HG03045 (cell line): ENCODE data around the gene LRRC15.
A peak's percentile ranks its signal among the peaks of the same experiment; 100 is the strongest.

Experiments used
- ATAC-seq: cut with Tn5 transposase; IDR thresholded peaks from one replicate; pipeline ENCODE4 v1.9.1; 2021; ENCODE audit warnings: mild to moderate bottlenecking, moderate library complexity; ENCODE audit not compliant: unreplicated experiment

LRRC15 gene

DNA sequence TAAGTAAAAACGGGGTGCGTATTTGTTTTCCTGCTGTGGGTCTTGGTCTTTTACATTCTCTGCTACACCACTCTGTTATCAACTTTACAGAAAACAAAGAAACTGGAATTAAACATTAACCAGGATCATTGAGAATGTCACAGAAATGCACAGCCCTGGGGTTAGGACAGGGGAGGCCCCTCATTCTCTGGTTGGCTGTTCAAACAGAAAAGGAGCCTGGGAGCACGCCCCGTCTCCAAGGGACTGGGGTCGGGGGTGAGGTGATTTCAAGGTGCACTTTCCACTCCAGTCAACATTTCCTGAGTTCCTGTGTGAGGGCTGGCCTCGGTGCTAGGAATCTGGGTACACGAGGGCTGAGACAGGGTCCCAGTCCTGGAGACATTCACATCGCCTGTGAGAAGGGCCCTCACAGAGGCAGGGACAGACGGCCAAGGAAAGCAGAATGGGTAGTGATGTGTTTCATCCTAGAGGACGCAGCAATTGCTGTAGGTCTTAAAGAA is 48.7 kb downstream of the LRRC15 start:
- no peak for ATAC-seq

DNA sequence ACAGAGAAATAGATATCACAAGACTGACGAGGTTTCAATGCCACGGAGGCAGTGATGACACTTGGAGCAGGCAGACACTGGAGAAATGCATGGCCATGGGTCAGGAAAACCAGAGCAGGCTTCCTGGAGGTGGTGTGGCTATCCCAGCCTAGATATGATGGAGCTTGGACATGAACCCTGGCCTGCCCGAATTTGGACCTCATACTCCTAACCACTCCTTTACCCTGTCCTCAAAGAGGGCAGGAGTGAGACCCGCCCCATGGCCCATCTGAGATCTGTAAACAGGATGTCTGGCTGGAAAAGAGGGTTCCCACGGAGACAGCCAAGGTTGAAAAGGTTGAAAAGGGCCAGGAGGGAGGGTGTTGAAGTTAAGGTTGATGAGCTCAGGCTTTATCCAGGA is 49.4 kb downstream of the LRRC15 start:
- no peak for ATAC-seq

DNA sequence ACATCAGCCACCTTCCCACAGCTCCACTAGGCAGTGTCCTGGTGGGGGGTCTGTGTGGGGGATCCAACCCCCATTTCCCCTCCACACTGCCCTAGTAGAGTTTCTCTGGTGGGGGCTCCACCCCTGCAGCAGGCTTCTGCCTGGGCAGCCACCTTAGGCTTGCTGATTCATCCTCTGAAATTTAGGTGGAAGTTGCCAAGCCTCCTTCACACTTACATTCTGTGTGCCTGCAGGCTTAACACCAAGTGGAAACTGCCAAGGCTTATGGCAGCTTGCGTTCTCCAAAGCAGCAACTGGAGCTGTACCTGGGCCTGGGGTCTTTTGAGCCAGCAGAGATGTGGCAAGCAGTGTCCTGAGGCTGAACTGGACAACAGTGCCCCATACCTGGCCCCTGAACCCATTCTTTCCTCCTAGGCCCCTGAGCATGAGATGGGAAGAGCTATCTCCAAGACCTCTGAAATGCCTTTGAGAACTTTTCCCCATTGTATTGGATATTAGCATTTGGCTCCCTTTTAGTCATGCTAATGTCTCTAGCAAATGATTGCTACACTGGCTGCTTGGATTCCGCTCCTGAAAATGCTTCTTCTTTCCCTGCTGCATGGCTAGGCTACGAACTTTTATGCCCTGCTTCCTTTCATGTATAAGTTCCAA is 50.9 kb downstream of the LRRC15 start:
- no peak for ATAC-seq

DNA sequence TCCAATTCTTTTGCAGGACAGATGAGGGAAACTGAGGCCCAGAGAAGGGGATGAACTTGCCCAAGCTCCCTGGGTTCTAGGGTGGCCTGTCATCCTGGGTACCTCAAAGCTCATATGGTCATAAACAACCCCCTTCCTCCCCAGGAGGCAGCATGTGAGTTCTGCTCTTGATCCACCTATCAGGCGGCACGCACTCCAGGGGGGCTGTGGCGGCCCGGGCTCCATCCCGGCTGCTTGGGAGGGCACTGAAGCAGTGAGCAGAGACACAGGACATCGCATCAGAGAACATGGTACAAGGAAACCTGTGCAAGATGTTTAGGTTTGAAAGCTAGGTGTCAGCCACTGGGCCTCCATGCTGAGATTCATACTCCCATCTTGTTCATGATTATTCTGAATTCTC is 52.6 kb downstream of the LRRC15 start:
- ATAC-seq = no peak

- ATAC-seq = peak; percentile 14
Observed at GRCh38 chr3:194315965-194316361, 53.6 kb downstream of the LRRC15 start.

DNA sequence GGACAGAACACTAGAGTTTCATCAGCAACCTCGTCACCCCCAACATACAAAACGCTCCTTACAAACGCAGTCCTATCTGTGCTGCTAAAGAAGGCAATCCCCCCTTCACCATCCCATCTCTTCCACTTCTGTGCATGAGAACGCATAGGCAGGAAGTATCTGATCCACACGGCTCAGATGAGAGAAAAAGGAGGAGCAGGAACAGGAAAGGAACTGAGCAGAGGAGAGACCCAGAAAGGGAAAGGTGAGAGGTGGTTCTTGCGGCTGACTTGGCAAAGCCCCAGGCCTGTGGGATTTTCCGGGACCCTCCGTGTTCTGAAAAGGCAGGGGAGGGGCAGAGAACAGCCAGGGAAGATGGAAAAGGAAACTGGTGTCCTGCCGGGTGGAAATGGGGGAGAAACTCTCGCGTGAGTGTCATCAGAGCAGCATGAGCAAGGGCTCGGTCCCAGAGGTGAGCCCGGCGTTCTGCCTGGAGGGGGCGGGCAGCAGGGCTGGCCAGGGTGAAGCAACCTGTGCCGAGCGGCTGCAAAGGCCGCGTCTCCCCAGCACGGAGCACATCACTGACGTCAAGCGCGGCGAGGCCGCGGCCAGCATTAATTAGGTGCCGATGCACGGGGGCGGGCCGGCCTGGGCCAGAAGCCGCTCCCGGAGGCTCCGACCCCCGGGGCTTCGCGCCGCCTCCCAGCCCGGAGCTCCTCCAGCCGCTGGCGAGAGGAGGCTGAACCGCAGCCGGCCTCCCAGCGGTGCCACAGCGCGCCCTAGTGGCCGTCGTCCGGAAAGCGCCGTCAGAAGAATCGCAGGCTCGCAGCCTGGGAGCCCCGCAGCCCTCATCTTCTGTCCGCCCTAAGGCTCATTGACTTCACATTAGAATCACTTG is 54.2 kb downstream of the LRRC15 start:
- peak; percentile 81 for ATAC-seq

DNA sequence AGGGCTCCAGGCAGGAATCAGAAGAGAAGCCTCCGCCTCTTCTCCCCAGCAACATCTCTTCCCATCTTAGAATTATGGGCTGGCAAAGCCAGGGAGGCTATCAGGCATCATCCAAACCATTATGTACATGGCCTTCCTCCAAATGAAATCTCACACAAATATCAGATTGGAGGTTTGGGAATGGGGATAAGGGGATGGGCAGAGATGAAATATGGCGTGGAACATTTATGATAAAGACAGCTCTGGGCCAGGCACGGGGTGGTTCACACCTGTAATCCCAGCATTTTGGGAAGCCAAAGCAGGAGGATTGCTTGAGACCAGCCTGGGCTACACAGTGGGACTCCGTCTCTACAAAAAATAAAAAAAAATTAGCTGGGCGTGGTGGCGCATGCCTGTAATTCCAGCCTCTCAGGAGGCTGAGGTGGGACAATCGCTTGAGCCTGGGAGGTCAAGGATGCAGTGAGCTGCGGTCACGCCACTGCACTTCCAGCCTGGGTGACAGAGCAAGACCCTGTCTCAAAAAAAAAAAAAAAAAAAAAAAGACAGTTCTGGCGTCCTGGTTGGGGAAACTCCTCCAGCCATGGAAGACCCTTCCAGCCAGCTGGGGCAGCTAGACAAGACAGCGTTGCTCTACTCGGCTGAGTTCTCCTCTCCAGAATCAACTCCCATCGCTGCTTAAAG is 55.0 kb downstream of the LRRC15 start:
- no peak for ATAC-seq

DNA sequence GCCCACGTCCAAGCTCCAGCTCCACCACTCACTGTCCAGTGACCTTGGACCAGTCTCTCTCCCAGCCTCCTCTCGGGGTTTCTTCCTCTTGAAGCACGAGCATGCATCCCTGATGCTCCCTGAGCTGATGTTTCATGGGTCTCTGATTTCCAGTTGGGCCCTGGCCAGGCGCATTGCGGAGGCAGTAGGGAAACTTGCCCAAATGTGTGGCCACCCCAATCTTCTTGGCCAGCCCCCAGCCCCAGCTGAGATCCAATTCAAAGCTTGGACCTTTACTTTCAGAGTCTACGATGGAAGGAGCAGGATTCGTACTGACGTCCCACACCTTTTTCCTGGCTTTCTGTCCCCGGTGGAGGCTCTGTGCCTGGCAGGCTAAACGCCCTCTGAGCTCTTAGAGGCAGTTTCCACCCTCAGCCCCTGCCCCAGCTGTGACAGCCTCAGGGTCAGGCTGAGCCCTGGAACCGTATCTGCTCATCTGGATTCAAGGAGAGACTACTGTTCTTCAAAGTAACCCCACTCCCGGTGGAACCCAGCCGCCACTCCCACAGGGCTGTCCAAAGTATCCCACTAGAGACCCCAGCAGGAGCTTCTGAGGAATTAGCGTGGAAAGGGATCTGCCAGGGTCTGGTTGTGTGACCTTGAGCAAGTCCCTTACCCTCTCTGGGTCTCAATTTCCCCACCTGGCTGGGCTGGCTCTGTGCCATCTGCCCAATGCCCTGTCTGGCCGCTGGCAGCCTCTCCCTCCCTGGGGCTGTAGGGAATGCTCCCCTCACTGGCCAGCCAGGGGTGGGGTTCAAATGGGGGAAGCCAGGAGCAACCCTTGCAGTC is 55.8 kb downstream of the LRRC15 start:
- ATAC-seq = no peak

DNA sequence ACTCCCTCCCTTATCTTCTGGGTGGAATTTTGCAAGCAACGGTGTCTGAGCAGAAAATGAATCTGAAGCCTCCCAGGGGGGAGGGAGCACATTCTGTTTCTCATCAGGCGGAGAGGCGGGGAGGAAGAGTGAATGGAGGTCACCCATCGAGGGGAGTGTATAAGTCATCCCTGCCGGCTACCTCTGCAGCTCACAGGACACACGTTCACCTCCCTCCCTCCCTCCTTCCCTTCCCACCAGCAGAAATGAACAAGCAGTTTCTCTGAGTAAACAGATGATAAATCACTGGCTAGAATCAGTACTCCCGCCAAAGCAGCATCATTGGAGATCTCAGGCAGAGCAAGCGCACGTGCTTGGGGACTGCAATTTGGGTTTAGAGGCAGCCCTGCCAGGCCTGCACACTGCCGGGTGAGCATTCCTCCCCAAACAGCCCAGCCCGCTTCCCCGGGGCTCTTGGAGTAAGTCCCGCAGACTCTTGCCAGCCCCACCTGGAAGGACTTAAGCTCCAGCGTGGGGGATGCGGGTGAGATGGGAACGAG is 56.7 kb downstream of the LRRC15 start:
- no peak for ATAC-seq

DNA sequence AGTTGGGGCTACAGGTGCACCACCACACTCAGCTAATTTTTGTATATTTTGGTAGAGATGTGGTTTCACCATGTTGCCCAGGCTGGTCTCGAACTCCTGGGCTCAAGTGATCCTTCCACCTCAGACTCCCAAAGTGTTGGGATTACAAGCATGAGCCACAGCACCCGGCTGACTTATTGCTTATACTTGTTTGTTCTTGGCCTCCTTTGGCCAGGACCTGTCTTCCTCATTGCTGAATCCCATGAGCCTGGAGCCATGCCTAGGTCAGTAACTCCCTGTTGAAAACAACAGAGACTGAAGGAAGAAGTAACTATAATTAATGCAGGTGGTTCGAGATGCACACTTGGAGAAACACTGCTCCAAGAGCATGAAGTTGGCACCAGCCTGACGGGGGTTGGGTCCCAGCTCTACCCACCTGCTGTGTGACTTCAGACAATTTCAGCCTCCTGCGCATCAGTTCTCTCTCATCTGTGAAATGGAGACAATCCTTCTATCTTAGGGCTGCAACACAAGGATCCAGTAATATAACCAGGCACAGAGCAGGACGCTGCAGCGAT is 57.3 kb downstream of the LRRC15 start:
- no peak for ATAC-seq

DNA sequence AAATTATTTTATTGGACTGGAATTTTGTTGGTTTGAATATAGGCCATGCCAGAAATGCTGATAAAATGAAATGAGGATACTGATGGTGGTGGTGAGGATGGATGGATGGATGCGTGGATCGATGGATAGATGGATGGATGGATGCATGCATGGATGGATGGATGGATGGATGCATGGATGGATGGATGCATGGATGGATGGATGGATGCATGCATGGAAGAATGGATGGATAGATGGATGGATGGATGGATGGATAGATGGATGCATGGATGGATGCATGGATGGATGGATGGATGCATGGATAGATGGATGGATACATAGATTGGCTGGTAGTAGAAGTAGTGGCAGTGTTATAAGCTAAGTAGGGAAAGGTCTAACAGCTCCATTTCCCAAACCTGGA is 58.5 kb downstream of the LRRC15 start:
- ATAC-seq = no peak

DNA sequence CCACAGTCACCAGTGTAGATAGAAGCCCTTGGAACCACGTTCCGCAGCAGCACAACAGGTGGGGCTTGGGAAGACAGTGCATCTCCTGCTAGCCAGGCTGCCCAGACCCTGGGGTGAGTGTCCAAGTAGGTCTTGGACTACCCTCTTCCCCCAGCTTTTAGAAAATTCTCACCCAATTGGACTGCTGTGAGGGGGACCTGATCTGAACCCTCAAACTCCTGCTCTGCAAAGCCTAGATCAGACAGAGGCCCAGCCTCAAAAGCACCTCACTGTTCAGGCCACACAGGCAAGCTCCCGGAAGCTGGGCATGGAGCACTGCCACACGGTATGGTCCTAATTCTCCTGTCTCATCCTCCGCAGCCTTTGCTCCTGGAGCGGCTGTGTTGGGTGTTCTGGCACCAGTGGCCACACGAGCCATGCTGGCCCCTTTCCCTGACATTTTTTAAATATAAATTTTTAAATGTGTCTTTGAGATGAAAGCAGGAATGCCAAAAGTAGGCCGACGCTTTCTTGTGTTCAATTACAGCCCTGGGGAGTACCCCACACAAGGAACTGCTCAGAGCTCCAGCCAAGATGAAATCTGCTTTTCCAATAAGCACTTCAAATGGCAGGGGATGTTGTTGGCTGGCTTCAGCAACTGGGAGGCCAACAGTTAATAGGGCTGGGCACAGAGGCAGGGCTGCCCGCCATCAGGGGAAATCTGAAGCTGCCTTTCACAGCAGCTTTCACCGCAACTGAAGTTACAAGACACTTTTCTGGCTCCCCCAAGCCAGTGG is 59.3 kb downstream of the LRRC15 start:
- ATAC-seq = no peak

GRCh38 chr3:194308601-194309449 is 60.7 kb downstream of the LRRC15 start:
- no peak for ATAC-seq

DNA sequence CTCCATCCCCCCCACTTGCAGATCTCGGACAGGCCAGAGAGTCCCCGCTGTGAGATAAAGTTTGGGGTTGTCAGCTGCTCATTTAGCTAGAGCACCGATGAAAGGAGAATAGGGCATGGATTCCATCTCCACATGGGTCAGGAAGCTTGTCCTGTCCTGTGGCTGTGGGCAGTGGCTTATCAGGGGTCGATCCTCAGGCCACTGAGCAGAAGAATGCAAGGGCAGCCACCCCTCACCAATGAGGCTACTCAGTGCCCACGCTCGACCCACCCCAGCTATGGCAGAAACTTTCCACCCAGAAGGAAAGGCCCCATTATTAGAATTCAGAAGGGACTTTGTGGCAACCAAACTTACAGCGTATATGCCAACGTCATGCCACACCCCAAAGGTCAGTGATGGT is 61.7 kb downstream of the LRRC15 start:
- ATAC-seq = no peak

GRCh38 chr3:194306771-194307640 is 62.5 kb downstream of the LRRC15 start:
- peak; percentile 40 for ATAC-seq

GRCh38 chr3:194306109-194306686 is 63.3 kb downstream of the LRRC15 start:
- peak; percentile 41 for ATAC-seq
